ENCODE results near the gene ANKRD29.

ANKRD29 gene

DNA sequence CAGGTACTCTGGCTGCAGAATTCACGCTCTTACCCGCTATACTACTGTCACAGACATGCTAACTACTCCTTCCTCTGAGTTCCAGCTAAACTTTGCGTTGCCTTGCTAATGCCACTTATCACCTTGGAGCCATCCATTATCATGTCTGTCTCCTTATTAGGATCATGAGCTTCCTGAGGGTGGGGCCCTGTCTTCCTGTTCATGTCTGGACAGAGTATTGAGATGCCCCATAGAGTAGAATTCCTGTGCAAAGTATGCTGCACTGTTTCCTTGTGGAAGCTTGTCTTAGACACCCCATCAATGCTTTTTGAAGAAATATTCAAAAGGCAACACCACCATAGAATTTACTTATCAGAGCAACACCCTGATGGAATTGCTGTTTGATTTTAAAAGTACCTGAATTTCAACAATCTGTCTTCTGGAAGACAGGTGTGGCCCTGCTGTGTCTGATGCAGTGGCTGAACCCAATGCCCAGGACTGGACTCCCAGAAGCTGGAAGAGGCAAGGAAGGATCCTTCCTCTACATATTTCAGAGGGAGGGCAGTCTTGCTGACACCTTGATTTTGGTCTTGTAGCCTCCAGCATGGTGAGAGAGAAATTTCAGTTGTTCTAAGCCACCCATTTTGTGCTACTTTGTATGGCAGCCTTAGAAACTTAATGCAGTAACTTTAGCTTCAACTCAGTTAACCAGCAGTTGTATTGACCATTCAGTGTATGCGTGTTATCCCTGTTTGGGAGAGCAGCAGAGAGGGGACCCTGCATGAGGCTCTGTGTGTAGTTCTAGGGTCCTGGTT, 32.1 kb upstream of the ANKRD29 start:
- Histone ChIP-seq H2BK120ac (ENCODE audit: low read depth, low read length) (no peak overlapping the region), H2BK12ac (ENCODE audit: low read length) (no peak overlapping the region), H3K18ac (ENCODE audit: low read length) (no peak overlapping the region), H2AFZ (ENCODE audit: low read length) (no peak overlapping the region), H3K4me1 (ENCODE audit: control insufficient read depth in 2 of 2, insufficient read depth in 1 of 2, low read depth in 1 of 2, low read length in 2 of 2) (peaks cover 0 to 2% of the 10 kb centered on the region in 2 donors), H3K9ac (ENCODE audit: low read depth, low read length, poor library complexity) (no peak overlapping the region), H4K91ac (ENCODE audit: low read depth, low read length, poor library complexity) (no peak overlapping the region), H3K9me3 (replicated peaks in 1 of 2; ENCODE audit: control insufficient read depth in 2 of 2, insufficient read depth in 1 of 2, low read depth in 1 of 2, low read length in 2 of 2) (no peaks in the 10 kb centered on the region), H2BK5ac (ENCODE audit: low read length) (no peak overlapping the region), H3K4me3 (ENCODE audit: low read length in 2 of 2) (no peak overlapping the region), H3K4ac (ENCODE audit: low read length) (no peak overlapping the region), H4K8ac (ENCODE audit: low read depth, low read length) (no peak overlapping the region), H3K14ac (ENCODE audit: low read length) (no peak overlapping the region), H3K4me2 (ENCODE audit: insufficient read depth, low read length, poor library complexity, severe bottlenecking) (no peak overlapping the region), H3K27me3 (ENCODE audit: control insufficient read depth in 3 of 3, insufficient read depth in 3 of 3, low read depth in 1 of 3, low read length in 3 of 3) (peaks cover 6 to 34% (median 10%) of the 10 kb centered on the region in 3 experiments), H3K36me3 (replicated peaks in 1 of 2; ENCODE audit: control insufficient read depth in 2 of 2, insufficient read depth in 2 of 2, low read length in 2 of 2) (no peaks in the 10 kb centered on the region), H2BK15ac (ENCODE audit: low read length) (no peak overlapping the region), H2AK5ac (ENCODE audit: low read depth, low read length) (no peak overlapping the region), H3K79me1 (ENCODE audit: low read depth, low read length) (no peaks in the 10 kb centered on the region), H3K23ac (ENCODE audit: low read depth, low read length, poor library complexity) (no peak overlapping the region), H3K27ac (replicated peaks; ENCODE audit: low read length) (no peak overlapping the region)
- WGBS, 2 donors (ENCODE audit: extremely low coverage in 2 of 2, insufficient read length in 2 of 2, insufficient replicate concordance in 1 of 2): no CpG with 5 or more reads among the region's 4 CpGs
- DNase-seq (ENCODE audit: low spot score): no peak

DNA sequence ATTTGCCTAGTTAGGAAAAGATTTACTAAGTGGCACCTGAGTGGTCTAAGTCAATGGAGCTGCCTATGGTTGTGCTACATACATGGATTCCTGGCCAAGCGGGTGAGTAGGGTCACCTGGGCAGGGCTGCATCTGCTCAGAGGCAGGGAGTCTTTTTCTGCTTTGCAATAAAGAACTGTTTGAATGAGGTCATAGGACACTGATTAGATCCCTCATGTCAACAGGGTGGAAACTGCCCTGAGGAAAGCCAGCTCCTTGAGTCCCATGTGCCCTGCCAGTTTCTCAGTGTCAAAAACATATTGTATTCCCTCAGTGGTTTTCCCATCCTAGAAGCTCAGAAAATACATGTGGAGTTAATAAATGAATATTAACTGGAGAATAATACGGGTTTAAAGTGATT, 31.1 kb upstream of the ANKRD29 start:
- 100% methylated on average over 1 of the region's 2 CpGs; no CpG with 5 or more reads in 1 of the 2 donors for WGBS, 2 donors (ENCODE audit: extremely low coverage in 2 of 2, insufficient read length in 2 of 2, insufficient replicate concordance in 1 of 2)
- Histone ChIP-seq H3K27ac (replicated peaks; ENCODE audit: low read length) (no peak overlapping the region), H3K18ac (ENCODE audit: low read length) (no peak overlapping the region), H3K36me3 (replicated peaks in 1 of 2; ENCODE audit: control insufficient read depth in 2 of 2, insufficient read depth in 2 of 2, low read length in 2 of 2) (no peaks in the 10 kb centered on the region), H2BK5ac (ENCODE audit: low read length) (no peak overlapping the region), H3K79me1 (ENCODE audit: low read depth, low read length) (no peaks in the 10 kb centered on the region), H3K9ac (ENCODE audit: low read depth, low read length, poor library complexity) (no peak overlapping the region), H3K27me3 (ENCODE audit: control insufficient read depth in 3 of 3, insufficient read depth in 3 of 3, low read depth in 1 of 3, low read length in 3 of 3) (peaks cover 11 to 44% (median 20%) of the 10 kb centered on the region in 3 experiments), H3K4me2 (ENCODE audit: insufficient read depth, low read length, poor library complexity, severe bottlenecking) (no peak overlapping the region), H4K8ac (ENCODE audit: low read depth, low read length) (no peak overlapping the region), H3K4me1 (ENCODE audit: control insufficient read depth in 2 of 2, insufficient read depth in 1 of 2, low read depth in 1 of 2, low read length in 2 of 2) (peaks cover 2 to 3% of the 10 kb centered on the region in 2 donors), H3K23ac (ENCODE audit: low read depth, low read length, poor library complexity) (no peak overlapping the region), H2BK12ac (ENCODE audit: low read length) (no peak overlapping the region), H3K14ac (ENCODE audit: low read length) (no peak overlapping the region), H2AK5ac (ENCODE audit: low read depth, low read length) (no peak overlapping the region), H3K9me3 (replicated peaks in 1 of 2; ENCODE audit: control insufficient read depth in 2 of 2, insufficient read depth in 1 of 2, low read depth in 1 of 2, low read length in 2 of 2) (no peaks in the 10 kb centered on the region), H2BK120ac (ENCODE audit: low read depth, low read length) (no peak overlapping the region), H4K91ac (ENCODE audit: low read depth, low read length, poor library complexity) (no peak overlapping the region), H3K4ac (ENCODE audit: low read length) (no peak overlapping the region), H3K4me3 (ENCODE audit: low read length in 2 of 2) (no peak overlapping the region), H2BK15ac (ENCODE audit: low read length) (no peak overlapping the region), H2AFZ (ENCODE audit: low read length) (no peak overlapping the region)
- no peak for DNase-seq (ENCODE audit: low spot score)

DNA sequence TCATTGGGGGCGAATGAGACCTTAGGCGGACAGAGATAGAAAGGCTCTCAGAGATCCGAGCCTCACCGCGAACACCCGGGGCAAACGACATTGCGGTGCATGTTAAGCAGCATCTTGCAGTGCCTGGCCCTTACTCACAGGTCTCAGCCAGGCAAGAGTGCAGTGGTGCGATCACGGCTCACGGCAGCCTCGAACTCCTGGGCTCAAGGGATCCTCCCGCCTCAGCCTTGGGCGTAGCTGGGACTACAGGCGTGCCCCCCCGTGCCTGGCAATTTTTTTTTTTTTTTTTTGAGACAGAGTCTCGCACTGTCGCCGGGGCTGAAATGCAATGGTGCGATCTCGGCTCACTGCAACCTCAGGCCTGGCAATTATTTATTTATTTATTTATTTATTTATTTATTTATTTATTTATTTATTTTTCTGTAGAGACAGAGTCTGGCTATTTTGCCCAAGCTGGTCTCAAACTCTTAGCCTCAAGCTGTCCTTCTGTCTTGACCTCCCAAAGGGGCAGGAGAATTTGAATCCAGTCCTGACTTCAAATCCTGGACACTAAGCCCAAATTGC, 27.9 kb upstream of the ANKRD29 start:
- WGBS, 2 donors (ENCODE audit: extremely low coverage in 2 of 2, insufficient read length in 2 of 2, insufficient replicate concordance in 1 of 2): no CpG with 5 or more reads among the region's 21 CpGs
- H2BK15ac ChIP-seq (ENCODE audit: low read length): no peak overlapping the region
- H3K4ac ChIP-seq (ENCODE audit: low read length): no peak overlapping the region
- no peak overlapping the region for H2BK12ac ChIP-seq (ENCODE audit: low read length)
- no peak overlapping the region for H3K23ac ChIP-seq (ENCODE audit: low read depth, low read length, poor library complexity)
- no peaks in the 10 kb centered on the region for H3K36me3 ChIP-seq (replicated peaks in 1 of 2; ENCODE audit: control insufficient read depth in 2 of 2, insufficient read depth in 2 of 2, low read length in 2 of 2)
- H3K9ac ChIP-seq (ENCODE audit: low read depth, low read length, poor library complexity): no peak overlapping the region
- peak; percentile 6 for DNase-seq (ENCODE audit: low spot score)
- H4K8ac ChIP-seq (ENCODE audit: low read depth, low read length): no peak overlapping the region
- peak overlapping the region; percentile 94 for H2AFZ ChIP-seq (ENCODE audit: low read length)
- no peak overlapping the region for H2BK120ac ChIP-seq (ENCODE audit: low read depth, low read length)
- no peak overlapping the region for H4K91ac ChIP-seq (ENCODE audit: low read depth, low read length, poor library complexity)
- no peaks in the 10 kb centered on the region for H3K79me1 ChIP-seq (ENCODE audit: low read depth, low read length)
- H3K4me3 ChIP-seq (ENCODE audit: low read length in 2 of 2): peak overlapping the region in 1 of 2 donors; percentile 32
- H3K14ac ChIP-seq (ENCODE audit: low read length): no peak overlapping the region
- H3K4me2 ChIP-seq (ENCODE audit: insufficient read depth, low read length, poor library complexity, severe bottlenecking): peak overlapping the region; percentile 98
- no peak overlapping the region for H3K27ac ChIP-seq (replicated peaks; ENCODE audit: low read length)
- H3K18ac ChIP-seq (ENCODE audit: low read length): no peak overlapping the region
- no peak overlapping the region for H2BK5ac ChIP-seq (ENCODE audit: low read length)
- peaks cover 2 to 3% of the 10 kb centered on the region in 2 donors for H3K4me1 ChIP-seq (ENCODE audit: control insufficient read depth in 2 of 2, insufficient read depth in 1 of 2, low read depth in 1 of 2, low read length in 2 of 2)
- H2AK5ac ChIP-seq (ENCODE audit: low read depth, low read length): no peak overlapping the region
- H3K27me3 ChIP-seq (ENCODE audit: control insufficient read depth in 3 of 3, insufficient read depth in 3 of 3, low read depth in 1 of 3, low read length in 3 of 3): peaks cover 11 to 57% (median 23%) of the 10 kb centered on the region in 3 experiments
- no peaks in the 10 kb centered on the region for H3K9me3 ChIP-seq (replicated peaks in 1 of 2; ENCODE audit: control insufficient read depth in 2 of 2, insufficient read depth in 1 of 2, low read depth in 1 of 2, low read length in 2 of 2)
